Cardiac fibroblast (primary cell): ENCODE results near the gene PCK2.
A peak's percentile ranks its signal among the peaks of the same experiment; 100 is the strongest.

Experiments used
- DNase-seq, 2 donors: peaks; one replicate each; pipeline versions ENCODE4 v3.0.0 to v3.0.0-alpha.2; 2010; ENCODE audit warnings: low read depth in 2 of 2
- H3K4me3 ChIP-seq, 2 donors: replicated peaks in 1 of 2; 1 replicate in 1 of 2; 2 replicates in 1 of 2; pipeline ENCODE4 v1.5.1; 2011; ENCODE audit warnings: low read depth in 2 of 2, low read length in 2 of 2, mild to moderate bottlenecking in 2 of 2, moderate library complexity in 1 of 2
- TF ChIP-seq, protein P1 (sequence below): IDR thresholded peaks from one replicate; pipeline ENCODE4 v1.5.1; 2011; ENCODE audit warnings: low read depth, mild to moderate bottlenecking, low read length, inconsistent platforms

PCK2 gene

DNA sequence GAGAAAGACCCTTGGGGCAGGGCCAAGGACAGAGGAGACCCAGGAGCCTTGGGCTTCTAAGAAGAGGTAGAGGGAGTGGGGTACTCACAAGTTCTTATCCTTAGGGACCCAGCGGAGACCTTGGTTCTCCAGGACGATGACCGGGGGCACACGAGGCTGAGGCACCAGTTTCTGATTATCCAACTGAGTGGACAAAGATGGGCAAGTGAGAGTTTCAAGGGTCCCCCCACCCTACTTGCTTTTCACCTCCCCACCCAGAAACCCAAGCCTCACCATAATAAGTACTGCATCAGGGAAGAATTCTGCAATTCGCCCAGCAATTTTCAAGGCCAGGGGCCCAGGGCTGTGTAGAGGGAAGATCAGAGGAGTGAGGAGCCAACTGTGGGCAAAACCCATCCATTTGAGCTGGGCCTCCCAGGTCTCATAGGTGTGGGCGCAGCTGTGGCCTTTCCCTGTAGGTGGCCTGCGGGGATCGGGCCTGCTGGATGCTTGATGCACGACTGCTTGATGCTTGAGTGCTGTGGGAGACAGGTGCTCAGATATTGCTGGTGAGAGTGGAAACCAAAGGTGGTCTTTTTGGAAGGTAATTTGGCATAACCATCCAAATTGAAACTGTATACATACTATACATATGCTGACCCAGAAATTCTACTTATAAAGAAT is 45.3 kb downstream of the PCK2 start:
- peak overlapping the region in 1 of 2 donors; percentile 94 for H3K4me3 ChIP-seq
- no peak for DNase-seq
- TF ChIP-seq, protein P1, sequence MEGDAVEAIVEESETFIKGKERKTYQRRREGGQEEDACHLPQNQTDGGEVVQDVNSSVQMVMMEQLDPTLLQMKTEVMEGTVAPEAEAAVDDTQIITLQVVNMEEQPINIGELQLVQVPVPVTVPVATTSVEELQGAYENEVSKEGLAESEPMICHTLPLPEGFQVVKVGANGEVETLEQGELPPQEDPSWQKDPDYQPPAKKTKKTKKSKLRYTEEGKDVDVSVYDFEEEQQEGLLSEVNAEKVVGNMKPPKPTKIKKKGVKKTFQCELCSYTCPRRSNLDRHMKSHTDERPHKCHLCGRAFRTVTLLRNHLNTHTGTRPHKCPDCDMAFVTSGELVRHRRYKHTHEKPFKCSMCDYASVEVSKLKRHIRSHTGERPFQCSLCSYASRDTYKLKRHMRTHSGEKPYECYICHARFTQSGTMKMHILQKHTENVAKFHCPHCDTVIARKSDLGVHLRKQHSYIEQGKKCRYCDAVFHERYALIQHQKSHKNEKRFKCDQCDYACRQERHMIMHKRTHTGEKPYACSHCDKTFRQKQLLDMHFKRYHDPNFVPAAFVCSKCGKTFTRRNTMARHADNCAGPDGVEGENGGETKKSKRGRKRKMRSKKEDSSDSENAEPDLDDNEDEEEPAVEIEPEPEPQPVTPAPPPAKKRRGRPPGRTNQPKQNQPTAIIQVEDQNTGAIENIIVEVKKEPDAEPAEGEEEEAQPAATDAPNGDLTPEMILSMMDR: no peak

DNA sequence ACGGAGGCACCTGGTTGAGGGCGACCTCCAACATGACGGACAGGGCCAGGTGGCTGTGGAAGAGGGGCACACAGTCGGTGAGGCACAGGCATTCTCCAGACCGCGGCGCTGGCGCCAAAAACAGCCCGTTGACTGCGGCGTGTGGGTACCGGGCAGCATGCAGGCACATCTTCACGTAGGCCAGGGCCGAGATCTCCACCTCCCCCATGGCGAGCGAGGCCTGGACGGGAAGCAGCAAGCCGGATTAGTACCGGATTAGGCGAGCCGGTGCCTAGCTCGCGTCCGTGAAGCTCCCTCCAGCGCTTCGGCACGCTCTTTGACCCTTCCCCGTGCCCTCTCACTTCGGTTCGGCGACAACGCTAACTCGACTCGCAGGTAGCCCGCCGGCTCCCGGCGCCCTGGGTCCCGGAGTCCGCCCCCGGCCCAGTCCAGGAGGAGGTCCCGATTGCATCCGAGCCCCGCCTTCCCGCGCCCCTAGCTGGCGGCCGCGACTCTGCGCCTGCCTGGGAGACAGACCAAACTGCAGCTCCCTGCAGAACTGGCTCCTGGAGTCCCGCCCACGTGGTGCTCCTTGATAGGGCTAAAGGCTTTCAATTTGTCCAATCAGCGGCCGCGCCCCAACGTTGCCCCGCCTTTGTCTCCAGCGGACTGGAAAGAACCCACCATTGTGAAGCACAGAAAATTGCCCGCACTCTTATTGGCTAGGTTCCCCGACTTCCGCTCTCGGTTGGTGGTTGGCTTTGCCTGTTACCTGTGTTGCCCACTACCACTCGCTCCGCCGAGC is 47.2 kb downstream of the PCK2 start, which contains the start of gene EMC9:
Gene EMC9 (minus strand): TSS at position 495 of the 784 bp plus-strand sequence. CDS start 287 bp downstream, at position 208.
- peak; percentile 99 for DNase-seq
- H3K4me3 ChIP-seq: peak within 1 kb of the TSS; percentile 80 to 94
- TF ChIP-seq, protein P1: peak; percentile 55

DNA sequence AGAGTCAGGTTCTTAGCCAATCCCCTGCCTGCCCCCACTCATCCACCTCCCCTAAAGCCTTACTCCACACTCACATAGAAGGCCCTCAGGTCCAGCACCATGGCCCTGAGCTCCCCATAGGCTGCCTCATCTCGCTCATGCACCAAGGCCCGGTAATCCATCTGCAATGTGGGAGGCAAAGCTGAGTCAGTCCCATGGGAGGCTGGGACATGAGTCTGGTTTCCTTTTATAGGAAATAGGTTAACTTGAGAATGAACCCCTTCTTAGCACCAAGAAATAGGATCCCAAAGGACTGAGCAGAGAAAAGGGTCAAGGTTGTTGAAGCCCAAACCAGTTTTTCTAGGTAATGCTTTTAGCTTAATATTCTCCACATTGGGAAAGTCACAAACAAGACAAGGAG is 49.4 kb downstream of the PCK2 start:
- TF ChIP-seq, protein P1: no peak
- peak in 1 of 2 donors; percentile 86 for DNase-seq

DNA sequence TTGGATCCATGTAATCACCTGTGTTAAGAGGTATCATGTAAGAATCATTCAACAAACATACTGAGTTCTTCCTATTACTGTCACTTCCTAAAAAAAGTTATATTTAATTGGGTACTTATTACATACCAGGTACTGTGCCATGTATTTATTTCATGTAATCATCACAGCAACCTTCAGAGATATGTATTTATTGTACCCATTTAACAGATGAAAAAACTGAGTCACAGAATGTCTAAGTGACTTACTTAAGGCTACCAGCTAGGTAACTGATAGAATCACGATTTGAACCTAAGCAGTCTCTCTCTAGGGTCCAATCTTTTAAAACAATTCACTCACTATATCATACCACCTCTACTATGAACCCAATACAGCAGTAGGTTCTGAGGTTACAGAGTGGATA is 50.3 kb downstream of the PCK2 start:
- DNase-seq: no peak
- H3K4me3 ChIP-seq: no peak overlapping the region

More for the DNA sequence above, 49.4 kb downstream of the PCK2 start:
- no peak overlapping the region for H3K4me3 ChIP-seq

DNA sequence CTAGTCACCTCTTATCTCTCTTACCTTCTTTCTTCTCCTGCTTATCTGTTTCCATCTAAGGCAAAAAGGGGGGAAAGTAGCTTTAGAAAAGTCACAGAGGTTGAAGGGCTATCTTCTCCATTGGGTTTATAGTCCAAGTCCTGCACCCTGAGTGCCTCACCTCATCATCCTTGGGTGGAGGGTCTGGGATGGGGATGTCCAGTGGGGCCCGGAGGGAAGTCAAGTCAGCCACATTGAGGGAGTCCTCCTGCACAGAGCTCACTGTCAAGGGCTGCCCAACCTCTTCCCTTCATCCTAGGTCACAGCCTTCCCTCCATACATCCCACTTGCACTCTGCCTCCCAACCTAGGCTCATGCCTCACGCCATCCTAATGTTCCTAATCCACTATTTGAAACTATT is 51.1 kb downstream of the PCK2 start:
- peak overlapping the region in 1 of 2 donors; percentile 12 for H3K4me3 ChIP-seq
- TF ChIP-seq, protein P1: no peak
- no peak for DNase-seq

More for the DNA sequence above, 50.3 kb downstream of the PCK2 start:
- TF ChIP-seq, protein P1: no peak

DNA sequence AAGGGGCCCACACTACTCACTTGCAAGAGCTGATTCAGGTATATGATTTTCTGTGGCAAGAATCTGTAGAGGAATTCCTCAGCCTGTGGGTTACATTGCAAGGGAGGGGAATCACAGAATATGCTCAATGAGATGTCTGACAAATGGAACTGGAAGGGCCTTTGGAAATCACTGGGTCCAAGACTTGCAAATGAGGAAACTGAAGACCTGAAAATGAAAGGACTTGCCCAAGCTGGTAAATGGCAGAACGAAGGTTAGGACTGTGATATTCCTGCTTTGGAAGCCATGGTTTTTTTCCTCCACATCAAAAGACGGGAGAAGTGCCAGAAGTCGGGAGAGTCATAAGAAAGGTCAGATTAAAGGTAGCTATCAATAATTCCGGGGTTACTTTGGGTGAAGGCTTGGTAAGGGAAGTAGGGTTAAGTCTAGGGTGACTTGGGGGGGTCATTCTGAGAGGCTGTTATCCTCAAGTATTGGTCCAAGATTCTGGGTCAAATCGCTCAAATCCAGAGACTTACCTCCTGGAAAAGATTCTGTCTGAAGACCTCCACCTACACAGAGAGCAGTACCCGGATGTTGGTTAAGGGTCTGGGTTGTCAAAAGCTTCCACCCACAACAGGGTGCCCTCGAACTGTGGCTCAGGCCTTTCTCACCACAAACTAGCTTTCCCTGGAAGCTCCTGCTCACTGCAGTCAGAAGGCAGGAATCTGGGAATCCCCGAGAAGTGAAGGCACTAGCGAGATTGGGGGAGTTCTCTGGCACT is 51.8 kb downstream of the PCK2 start:
- H3K4me3 ChIP-seq: peak overlapping the region; percentile 88 to 91
- TF ChIP-seq, protein P1: no peak
- DNase-seq: peak in 1 of 2 donors; percentile 31
